Osteoblast (primary cell): Measurements from ENCODE around the gene GSDMA. TPM values are rescaled to one million over a fixed set of nuclear protein-coding genes. Genes with fewer than 3 reads are reported as not detected.

Experiments
- DNase-seq: peaks from one replicate; pipeline ENCODE4 v3.0.0; 2011; ENCODE audit warnings: low spot score, mixed read lengths; ENCODE audit not compliant: insufficient read length; ENCODE audit errors: missing footprints
- H2AFZ ChIP-seq: 2 replicates; pipeline ENCODE4 v1.6.0; 2011; ENCODE audit warnings: mild to moderate bottlenecking, low read length
- H3K27ac ChIP-seq: 2 replicates; pipeline ENCODE4 v1.5.1; 2011; ENCODE audit warnings: mild to moderate bottlenecking, low read depth, low read length, moderate library complexity
- H3K27me3 ChIP-seq: 2 replicates; pipeline ENCODE4 v1.6.0; 2012; ENCODE audit warnings: mild to moderate bottlenecking, control low read depth, inconsistent platforms, low read length, moderate library complexity; ENCODE audit not compliant: insufficient read depth
- H3K36me3 ChIP-seq: 2 replicates; pipeline ENCODE4 v1.5.1; 2011; ENCODE audit warnings: mild to moderate bottlenecking, low read length, control low read depth, moderate library complexity; ENCODE audit not compliant: insufficient read depth
- H3K4me1 ChIP-seq: 2 replicates; pipeline ENCODE4 v1.5.1; 2011; ENCODE audit warnings: mild to moderate bottlenecking, low read length, control low read depth, moderate library complexity; ENCODE audit not compliant: insufficient read depth
- H3K4me2 ChIP-seq: 2 replicates; pipeline ENCODE4 v1.6.0; 2011; ENCODE audit warnings: mild to moderate bottlenecking, low read length; ENCODE audit not compliant: insufficient read depth
- H3K4me3 ChIP-seq: fragments of 200-600 bp; sonication (generic); 3 replicates; pipeline ENCODE4 v1.5.1; 2012; ENCODE audit warnings: mild to moderate bottlenecking, low read length, inconsistent platforms; ENCODE audit not compliant: insufficient read depth
- H3K79me2 ChIP-seq: 2 replicates; pipeline ENCODE4 v1.6.0; 2012; ENCODE audit warnings: mild to moderate bottlenecking, low read length, control low read depth, inconsistent platforms; ENCODE audit not compliant: insufficient read depth
- H3K9me3 ChIP-seq: 2 replicates; pipeline ENCODE4 v1.5.1; 2011; ENCODE audit warnings: low read depth, low read length, control low read depth
- H4K20me1 ChIP-seq: 2 replicates; pipeline ENCODE4 v1.6.0; 2012; ENCODE audit warnings: mild to moderate bottlenecking, low read length, control low read depth; ENCODE audit not compliant: insufficient read depth
- CTCF ChIP-seq: IDR thresholded peaks from 2 replicates; pipeline ENCODE4 v1.5.1; 2011; ENCODE audit warnings: mild to moderate bottlenecking, low read depth, low read length, moderate library complexity; ENCODE audit errors: extremely low read depth
- total RNA-seq: library from RNA; depleted of rRNA; stranded (reverse); fragments of >200 nt; gene quantifications from 2 replicates; pipeline ENCODE4 v1.2.3, GENCODE V29; 2012

GSDMA gene
- total RNA-seq, 1 donor = under 0.01 TPM

- DNase-seq = peak; percentile 76
- Histone ChIP-seq H2AFZ (no peak overlapping the region), H3K4me2 (no peak overlapping the region)
Observed at GRCh38 chr17:40014375-40014980, 51.7 kb downstream of the GSDMA start.

GRCh38 chr17:40015005-40015997 lies 52.5 kb downstream of the GSDMA start, which contains the start of gene CSF3:
Gene CSF3 (plus strand): TSS chr17:40015440. CDS start chr17:40015475, 35 bp downstream.
- Histone ChIP-seq H3K27me3 (no peaks in the 10 kb centered on the region), H3K9me3 (no peaks in the 10 kb centered on the region), H2AFZ (no peak within 1 kb of the TSS), H3K36me3 (peaks cover 8% of the 10 kb centered on the region), H3K27ac (no peak within 1 kb of the TSS), H4K20me1 (no peaks in the 10 kb centered on the region), H3K4me3 (no peak within 1 kb of the TSS), H3K79me2 (no peaks in the 10 kb centered on the region), H3K4me1 (peaks cover 9% of the 10 kb centered on the region), H3K4me2 (no peak within 1 kb of the TSS)
- DNase-seq = peak; percentile 87
- TF ChIP-seq CTCF = no peak

More at GRCh38 chr17:40014375-40014980, 51.7 kb downstream of the GSDMA start:
- peaks cover 9% of the 10 kb centered on the region for H3K4me1 ChIP-seq
- no peak for TF ChIP-seq CTCF
- no peak overlapping the region for H3K27ac ChIP-seq
- no peaks in the 10 kb centered on the region for H3K79me2 ChIP-seq
- no peaks in the 10 kb centered on the region for H3K9me3 ChIP-seq
- H4K20me1 ChIP-seq = no peaks in the 10 kb centered on the region
- no peaks in the 10 kb centered on the region for H3K27me3 ChIP-seq
- no peak overlapping the region for H3K4me3 ChIP-seq
- H3K36me3 ChIP-seq = no peaks in the 10 kb centered on the region

GRCh38 chr17:40015998-40016985 lies 53.5 kb downstream of the GSDMA start:
- no peaks in the 10 kb centered on the region for H3K9me3 ChIP-seq
- H3K36me3 ChIP-seq = peaks cover 11% of the 10 kb centered on the region
- H3K4me2 ChIP-seq = no peak overlapping the region
- no peak overlapping the region for H3K4me3 ChIP-seq
- no peaks in the 10 kb centered on the region for H3K27me3 ChIP-seq
- H3K4me1 ChIP-seq = peaks cover 14% of the 10 kb centered on the region
- TF ChIP-seq CTCF = no peak
- no peaks in the 10 kb centered on the region for H3K79me2 ChIP-seq
- H3K27ac ChIP-seq = no peak overlapping the region
- peak; percentile 77 for DNase-seq
- H4K20me1 ChIP-seq = no peaks in the 10 kb centered on the region
- no peak overlapping the region for H2AFZ ChIP-seq
